Mesothelial cell of epicardium (in vitro differentiated cells): ENCODE results near the gene ONECUT1. TPM values are rescaled to one million over a fixed set of nuclear protein-coding genes. Genes with fewer than 3 reads are reported as not detected.

Experiments
- DNase-seq, 2 experiments: peaks; one replicate each; pipeline ENCODE4 v3.0.0; 2021; ENCODE audit warnings: low spot score in 2 of 2; ENCODE audit not compliant: unreplicated experiment in 2 of 2
- H3K27ac Mint-ChIP-seq: 2 replicates; pipeline ENCODE4 v1.8.0; 2021; ENCODE audit warnings: mixed read lengths
- H3K27me3 Mint-ChIP-seq: 2 replicates; pipeline ENCODE4 v1.8.0; 2021; ENCODE audit warnings: low read depth, mixed read lengths
- H3K36me3 Mint-ChIP-seq: 2 replicates; pipeline ENCODE4 v1.8.0; 2021; ENCODE audit warnings: mixed read lengths
- H3K4me1 Mint-ChIP-seq: 2 replicates; pipeline ENCODE4 v1.8.0; 2021; ENCODE audit warnings: mixed read lengths
- H3K4me3 Mint-ChIP-seq: 2 replicates; pipeline ENCODE4 v1.8.0; 2021; ENCODE audit warnings: mild to moderate bottlenecking, moderate library complexity, mixed read lengths
- H3K9me3 Mint-ChIP-seq: 2 replicates; pipeline ENCODE4 v1.8.0; 2021; ENCODE audit warnings: mixed read lengths
- total RNA-seq: library from RNA; stranded (reverse); gene quantifications from 3 replicates; pipeline ENCODE4 v1.2.1, GENCODE V29; 2021
- TF ChIP-seq, protein P1 (sequence below): fragments of 200-600 bp; sonication (generic); IDR thresholded peaks from one replicate; pipeline ENCODE4 v1.5.0; 2021; ENCODE audit warnings: antibody characterized with exemption; ENCODE audit not compliant: unreplicated experiment

Gene ONECUT1
- total RNA-seq, 1 donor from 2014 or later = 0.18 TPM

DNA sequence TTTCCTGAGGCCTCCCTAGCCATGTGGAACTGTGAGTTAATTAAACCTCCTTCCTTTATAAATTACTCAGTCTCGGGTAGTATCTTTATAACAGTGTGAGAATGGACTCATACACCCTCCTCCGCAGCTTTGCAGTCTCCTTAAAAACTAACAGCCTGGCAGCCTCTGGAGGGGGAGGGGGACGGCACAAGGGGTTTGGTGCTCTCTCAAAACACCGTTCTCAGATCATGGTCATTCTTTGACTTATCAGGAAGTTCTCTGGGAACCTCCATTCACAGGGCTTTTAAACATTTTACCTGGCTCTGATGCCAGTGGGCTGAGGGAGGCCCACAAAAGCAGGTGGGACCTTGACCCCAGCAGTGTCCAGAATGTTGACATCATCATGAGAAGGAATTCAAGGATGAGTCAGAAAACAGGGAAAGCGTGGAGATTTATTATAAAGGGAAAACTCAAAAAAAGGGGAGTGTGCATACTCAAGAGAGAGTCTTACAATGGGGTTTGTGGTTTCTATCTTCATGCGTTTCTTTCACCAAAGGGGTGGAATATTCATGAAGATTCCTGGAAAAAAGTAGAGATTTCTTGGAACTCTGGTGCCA lies 43.9 kb downstream of the ONECUT1 start:
- Mint-ChIP-seq H3K9me3 (peaks cover 5% of the 10 kb centered on the region), H3K4me3 (no peak overlapping the region), H3K27ac (no peak overlapping the region), H3K27me3 (peaks cover 21% of the 10 kb centered on the region), H3K36me3 (no peaks in the 10 kb centered on the region), H3K4me1 (no peaks in the 10 kb centered on the region)
- DNase-seq = no peak
- TF ChIP-seq, protein P1, sequence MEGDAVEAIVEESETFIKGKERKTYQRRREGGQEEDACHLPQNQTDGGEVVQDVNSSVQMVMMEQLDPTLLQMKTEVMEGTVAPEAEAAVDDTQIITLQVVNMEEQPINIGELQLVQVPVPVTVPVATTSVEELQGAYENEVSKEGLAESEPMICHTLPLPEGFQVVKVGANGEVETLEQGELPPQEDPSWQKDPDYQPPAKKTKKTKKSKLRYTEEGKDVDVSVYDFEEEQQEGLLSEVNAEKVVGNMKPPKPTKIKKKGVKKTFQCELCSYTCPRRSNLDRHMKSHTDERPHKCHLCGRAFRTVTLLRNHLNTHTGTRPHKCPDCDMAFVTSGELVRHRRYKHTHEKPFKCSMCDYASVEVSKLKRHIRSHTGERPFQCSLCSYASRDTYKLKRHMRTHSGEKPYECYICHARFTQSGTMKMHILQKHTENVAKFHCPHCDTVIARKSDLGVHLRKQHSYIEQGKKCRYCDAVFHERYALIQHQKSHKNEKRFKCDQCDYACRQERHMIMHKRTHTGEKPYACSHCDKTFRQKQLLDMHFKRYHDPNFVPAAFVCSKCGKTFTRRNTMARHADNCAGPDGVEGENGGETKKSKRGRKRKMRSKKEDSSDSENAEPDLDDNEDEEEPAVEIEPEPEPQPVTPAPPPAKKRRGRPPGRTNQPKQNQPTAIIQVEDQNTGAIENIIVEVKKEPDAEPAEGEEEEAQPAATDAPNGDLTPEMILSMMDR = no peak

DNA sequence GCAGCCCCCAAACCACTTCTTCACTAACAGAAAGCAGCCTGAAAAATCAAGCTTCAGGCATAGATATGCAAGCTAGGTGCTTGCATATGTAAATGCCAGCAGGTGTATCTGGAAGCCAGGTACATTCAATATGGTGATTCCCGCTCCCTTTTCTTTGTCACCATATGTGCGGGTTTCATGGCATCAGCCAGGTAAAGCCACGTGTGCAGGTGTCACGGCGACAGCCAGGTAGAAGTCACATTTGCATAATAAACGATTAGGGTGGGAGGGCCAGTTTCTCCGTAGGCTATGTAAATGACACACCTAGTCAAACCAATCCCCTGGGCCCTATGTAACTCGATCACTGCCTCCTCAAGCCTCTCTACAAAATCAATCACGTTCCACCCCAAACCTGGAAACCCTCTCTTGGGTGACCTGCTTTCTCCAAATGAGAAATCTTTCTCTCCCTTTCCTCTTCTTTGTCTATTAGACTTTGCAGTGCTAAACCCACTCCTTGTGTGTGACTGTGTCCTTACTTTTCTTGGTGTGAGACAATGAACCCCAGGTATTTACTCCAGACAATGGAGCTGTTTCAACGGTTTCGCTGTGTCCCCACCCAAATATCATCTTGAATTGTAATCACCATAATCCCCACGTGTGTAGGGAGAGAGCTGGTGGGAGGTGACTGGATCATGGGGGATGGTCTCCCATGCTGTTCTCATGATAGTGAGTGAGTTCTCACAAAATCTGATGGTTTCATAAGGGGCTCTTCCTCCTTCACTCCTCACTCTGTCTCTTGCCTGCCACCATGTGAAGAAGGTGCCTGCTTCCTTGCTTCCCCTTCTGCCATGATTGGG lies 44.6 kb downstream of the ONECUT1 start:
- Mint-ChIP-seq H3K4me1 (no peaks in the 10 kb centered on the region), H3K9me3 (peaks cover 5% of the 10 kb centered on the region), H3K27me3 (peaks cover 15% of the 10 kb centered on the region), H3K27ac (no peak overlapping the region), H3K4me3 (no peak overlapping the region), H3K36me3 (no peaks in the 10 kb centered on the region)
- no peak for DNase-seq
- TF ChIP-seq, protein P1 = no peak

DNA sequence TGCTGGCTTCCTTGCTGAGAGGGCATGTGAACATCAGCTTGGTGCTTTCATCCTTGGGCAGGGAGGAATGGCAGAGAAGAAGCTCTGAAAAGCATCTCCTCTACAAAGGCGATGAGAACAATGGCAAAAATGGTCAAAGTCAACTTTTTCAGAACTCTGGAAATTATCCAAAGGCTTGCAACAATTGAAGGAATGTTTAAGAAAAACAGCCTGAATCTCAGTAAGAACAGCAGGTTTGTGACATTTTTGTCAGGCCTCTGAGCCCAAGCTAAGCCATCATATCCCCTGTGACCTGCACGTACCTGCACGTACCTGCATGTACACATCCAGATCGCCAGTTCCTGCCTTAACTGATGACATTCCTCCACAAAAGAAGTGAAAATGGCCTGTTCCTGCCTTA lies 51.8 kb downstream of the ONECUT1 start:
- no peaks in the 10 kb centered on the region for H3K36me3 Mint-ChIP-seq
- H3K4me1 Mint-ChIP-seq = no peaks in the 10 kb centered on the region
- H3K4me3 Mint-ChIP-seq = no peak overlapping the region
- H3K9me3 Mint-ChIP-seq = no peaks in the 10 kb centered on the region
- no peak overlapping the region for H3K27ac Mint-ChIP-seq
- peaks cover 7% of the 10 kb centered on the region for H3K27me3 Mint-ChIP-seq
- TF ChIP-seq, protein P1 = no peak
- DNase-seq = no peak

DNA sequence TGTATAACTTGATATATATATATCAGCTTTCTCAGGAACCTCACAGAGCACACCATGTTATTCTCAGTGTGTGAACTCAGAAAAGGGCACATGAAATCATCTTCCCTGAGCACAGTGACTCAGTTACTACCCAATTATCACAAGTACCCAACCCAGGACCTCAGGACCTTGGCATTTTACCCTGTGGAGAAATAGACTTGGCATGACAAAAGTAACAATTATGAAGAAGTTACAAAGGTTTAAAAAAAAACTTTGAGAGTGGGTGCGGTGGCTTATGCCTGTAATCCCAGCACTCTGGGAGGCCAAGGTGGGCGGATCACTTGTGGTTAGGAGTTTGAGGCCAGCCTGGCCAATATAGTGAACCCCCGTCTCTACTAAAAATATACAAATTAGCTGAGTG lies 52.4 kb downstream of the ONECUT1 start:
- no peak overlapping the region for H3K27ac Mint-ChIP-seq
- no peaks in the 10 kb centered on the region for H3K36me3 Mint-ChIP-seq
- peaks cover 7% of the 10 kb centered on the region for H3K27me3 Mint-ChIP-seq
- H3K9me3 Mint-ChIP-seq = no peaks in the 10 kb centered on the region
- no peak for DNase-seq
- no peaks in the 10 kb centered on the region for H3K4me1 Mint-ChIP-seq
- TF ChIP-seq, protein P1 = no peak
- no peak overlapping the region for H3K4me3 Mint-ChIP-seq

DNA sequence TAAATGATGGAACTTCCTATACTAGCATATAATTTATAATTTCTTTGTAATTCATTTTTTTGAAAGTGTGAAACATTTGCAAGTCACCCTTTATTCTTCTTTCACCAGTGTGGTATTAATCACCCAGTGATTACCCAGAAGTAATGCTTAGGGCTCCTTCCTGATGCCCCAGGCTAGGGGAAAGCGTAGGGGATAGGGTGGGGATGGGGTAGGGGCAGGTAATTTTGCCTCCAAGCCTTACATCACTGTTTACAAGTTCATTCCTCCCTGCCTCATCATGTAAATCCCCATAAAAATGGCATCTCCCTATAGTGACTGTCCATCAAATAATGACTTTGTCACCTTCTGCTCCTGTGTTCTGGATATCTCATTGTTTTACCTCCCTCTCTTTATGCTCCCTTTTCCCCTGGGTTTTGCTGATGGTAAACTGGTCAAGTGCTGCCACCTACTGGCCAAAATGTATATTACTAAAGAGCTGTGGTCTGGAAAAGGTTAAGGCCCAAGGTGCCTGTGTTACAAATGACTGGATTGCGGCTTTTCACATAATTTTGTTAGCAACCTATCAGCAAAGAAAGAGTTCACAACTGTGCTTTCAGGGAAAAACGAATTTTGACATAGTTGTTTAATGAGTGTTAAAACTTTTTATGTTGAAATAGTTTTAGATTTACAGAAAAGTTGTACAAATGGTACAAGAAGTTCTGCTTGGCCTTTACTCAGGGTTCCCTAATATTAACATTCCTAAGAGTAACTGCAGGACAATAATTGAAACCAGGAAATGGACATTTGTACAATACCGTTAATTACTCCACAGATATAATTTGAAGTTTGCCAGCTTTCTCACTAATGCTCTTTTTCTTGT lies 54.7 kb downstream of the ONECUT1 start:
- DNase-seq = peak in 1 of 2 experiments; percentile 56
- Mint-ChIP-seq H3K9me3 (no peaks in the 10 kb centered on the region), H3K4me3 (no peak overlapping the region), H3K27ac (no peak overlapping the region), H3K36me3 (no peaks in the 10 kb centered on the region), H3K27me3 (peaks cover 7% of the 10 kb centered on the region), H3K4me1 (no peaks in the 10 kb centered on the region)
- TF ChIP-seq, protein P1 = peak; percentile 97
